Midbrain (tissue), 1 donor: ENCODE results near the gene ENTPD3.
A peak's percentile ranks its signal among the peaks of the same experiment; 100 is the strongest.
"Not testable (repeated sequence)": the region's sequence is repeated elsewhere in the genome, so short reads cannot be mapped to it uniquely, and the experiment has no call there.

ENCODE experiments used
- DNase-seq: peaks from one replicate; lab custom pipeline; 2025; lab: John Stamatoyannopoulos, UW

Gene ENTPD3

GRCh38 chr3:40462838-40463237 lies 75.9 kb downstream of the ENTPD3 start:
- not testable (repeated sequence) for DNase-seq

- DNase-seq: no peak
Observed at GRCh38 chr3:40463579-40463978, 76.6 kb downstream of the ENTPD3 start.

GRCh38 chr3:40464339-40465110 lies 77.5 kb downstream of the ENTPD3 start:
- DNase-seq: no peak

GRCh38 chr3:40465111-40465407 lies 78.1 kb downstream of the ENTPD3 start:
- DNase-seq: no peak

GRCh38 chr3:40465456-40465855 lies 78.5 kb downstream of the ENTPD3 start:
- DNase-seq: no peak

- no peak for DNase-seq
Observed at GRCh38 chr3:40468018-40468417, 81.0 kb downstream of the ENTPD3 start.

- DNase-seq: no peak
Observed at GRCh38 chr3:40470701-40471100, 83.7 kb downstream of the ENTPD3 start.

- peak; percentile 63 for DNase-seq
Observed at GRCh38 chr3:40476478-40477470, 89.8 kb downstream of the ENTPD3 start, which contains the start of gene ZNF619. Gene ZNF619 (plus strand): TSS chr3:40477122. CDS start chr3:40477980, 858 bp downstream.

- no peak for DNase-seq
Observed at GRCh38 chr3:40477666-40478065, 90.7 kb downstream of the ENTPD3 start.
